OCI-LY1 (cell line): Measurements from ENCODE around the gene BCCIP.

Source experiments
- EZH2 ChIP-seq: fragments of 200-600 bp; sonication (generic), shearing (Covaris generic); IDR thresholded peaks from 2 replicates; pipeline ENCODE4 v1.8.0; 2017; ENCODE audit warnings: borderline replicate concordance, mixed run types, mild to moderate bottlenecking, antibody characterized with exemption, low read length, moderate library complexity, mixed read lengths
- TF ChIP-seq, protein P1 (sequence below): fragments of 200-600 bp; sonication (generic), shearing (Covaris generic); IDR thresholded peaks from 2 replicates; pipeline ENCODE4 v1.5.1; 2017; ENCODE audit warnings: mild to moderate bottlenecking, antibody characterized with exemption, low read length, moderate library complexity, mixed read lengths

DNA sequence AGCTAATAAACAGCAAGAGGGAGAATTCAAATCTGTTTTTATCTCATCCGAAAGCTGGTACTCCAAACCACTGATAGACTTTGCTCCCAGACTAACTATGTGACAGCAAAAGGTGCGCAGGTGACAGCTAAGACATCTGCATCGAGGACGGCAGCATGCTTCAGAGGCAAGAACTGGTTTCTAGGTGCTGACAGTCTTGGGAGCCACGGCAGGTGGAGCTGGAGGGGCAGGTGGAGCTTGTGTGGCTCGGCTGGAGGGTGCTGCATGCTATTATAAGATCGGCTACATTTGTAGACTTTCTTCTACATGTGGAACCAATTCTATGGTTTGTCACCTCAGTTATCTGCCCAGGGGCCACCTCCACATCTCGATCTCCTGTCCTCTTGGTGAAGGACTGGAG, 25.9 kb upstream of the BCCIP start:
- TF ChIP-seq, protein P1, sequence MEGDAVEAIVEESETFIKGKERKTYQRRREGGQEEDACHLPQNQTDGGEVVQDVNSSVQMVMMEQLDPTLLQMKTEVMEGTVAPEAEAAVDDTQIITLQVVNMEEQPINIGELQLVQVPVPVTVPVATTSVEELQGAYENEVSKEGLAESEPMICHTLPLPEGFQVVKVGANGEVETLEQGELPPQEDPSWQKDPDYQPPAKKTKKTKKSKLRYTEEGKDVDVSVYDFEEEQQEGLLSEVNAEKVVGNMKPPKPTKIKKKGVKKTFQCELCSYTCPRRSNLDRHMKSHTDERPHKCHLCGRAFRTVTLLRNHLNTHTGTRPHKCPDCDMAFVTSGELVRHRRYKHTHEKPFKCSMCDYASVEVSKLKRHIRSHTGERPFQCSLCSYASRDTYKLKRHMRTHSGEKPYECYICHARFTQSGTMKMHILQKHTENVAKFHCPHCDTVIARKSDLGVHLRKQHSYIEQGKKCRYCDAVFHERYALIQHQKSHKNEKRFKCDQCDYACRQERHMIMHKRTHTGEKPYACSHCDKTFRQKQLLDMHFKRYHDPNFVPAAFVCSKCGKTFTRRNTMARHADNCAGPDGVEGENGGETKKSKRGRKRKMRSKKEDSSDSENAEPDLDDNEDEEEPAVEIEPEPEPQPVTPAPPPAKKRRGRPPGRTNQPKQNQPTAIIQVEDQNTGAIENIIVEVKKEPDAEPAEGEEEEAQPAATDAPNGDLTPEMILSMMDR: no peak
- TF ChIP-seq EZH2: no peak
